DND-41 (cell line): ENCODE results near the gene AREL1.

Experiments
- ATAC-seq: fragments of 200-7000 bp; cut with Tn5 transposase; 3 replicates; pipeline ENCODE4 v1.9.1; 2021; ENCODE audit warnings: low read depth; ENCODE audit not compliant: insufficient read depth
- DNase-seq: peaks from one replicate; pipeline ENCODE4 v3.0.0-alpha.2; 2020
- H2AFZ ChIP-seq: 2 replicates; pipeline ENCODE4 v1.6.0; 2012; ENCODE audit warnings: low read depth, low read length
- H3K27ac ChIP-seq: 2 replicates; pipeline ENCODE4 v1.5.1; 2012; ENCODE audit warnings: low read length, inconsistent platforms
- H3K27me3 ChIP-seq: fragments of 200-600 bp; sonication (generic); 2 replicates; pipeline ENCODE4 v1.6.0; 2012; ENCODE audit warnings: low read length, mild to moderate bottlenecking, inconsistent platforms; ENCODE audit not compliant: insufficient read depth, poor library complexity
- H3K36me3 ChIP-seq: 2 replicates; pipeline ENCODE4 v1.5.1; 2012; ENCODE audit warnings: low read length, inconsistent platforms; ENCODE audit not compliant: insufficient read depth
- H3K4me1 ChIP-seq: 2 replicates; pipeline ENCODE4 v1.5.1; 2012; ENCODE audit warnings: mild to moderate bottlenecking, low read length; ENCODE audit not compliant: insufficient read depth
- H3K4me2 ChIP-seq: 2 replicates; pipeline ENCODE4 v1.6.0; 2012; ENCODE audit warnings: mild to moderate bottlenecking, moderate library complexity, low read length, inconsistent platforms; ENCODE audit not compliant: insufficient read depth
- H3K4me3 ChIP-seq, 2 experiments: fragments of 200-600 bp in 1 of 2; shearing (Covaris generic) in 1 of 2; 2 replicates each; pipeline ENCODE4 v1.5.1; 2012 to 2016; ENCODE audit warnings: inconsistent platforms in 2 of 2, low read length in 2 of 2, mild to moderate bottlenecking in 2 of 2, low read depth in 1 of 2, moderate library complexity in 1 of 2
- H3K79me2 ChIP-seq: 2 replicates; pipeline ENCODE4 v1.6.0; 2012; ENCODE audit warnings: low read length, inconsistent platforms; ENCODE audit not compliant: insufficient read depth
- H3K9ac ChIP-seq: 2 replicates; pipeline ENCODE4 v1.6.0; 2012; ENCODE audit warnings: low read depth, mild to moderate bottlenecking, inconsistent platforms, low read length, moderate library complexity
- H3K9me3 ChIP-seq: 2 replicates; pipeline ENCODE4 v1.5.1; 2012; ENCODE audit warnings: low read length, moderate library complexity, mild to moderate bottlenecking, inconsistent platforms; ENCODE audit not compliant: insufficient read depth, severe bottlenecking
- H4K20me1 ChIP-seq: 2 replicates; pipeline ENCODE4 v1.6.0; 2012; ENCODE audit warnings: low read length; ENCODE audit not compliant: insufficient read depth
- EZH2 ChIP-seq: IDR thresholded peaks from 3 replicates; pipeline ENCODE4 v1.6.1; 2012; ENCODE audit warnings: borderline replicate concordance, low read depth, mild to moderate bottlenecking, moderate library complexity, low read length, inconsistent platforms; ENCODE audit not compliant: severe bottlenecking
- TF ChIP-seq, protein P1 (sequence below): IDR thresholded peaks from 2 replicates; pipeline ENCODE4 v1.5.1; 2012; ENCODE audit warnings: borderline replicate concordance, low read length, moderate library complexity, mild to moderate bottlenecking; ENCODE audit not compliant: poor library complexity, severe bottlenecking; ENCODE audit errors: extremely low read depth

AREL1 gene

DNA sequence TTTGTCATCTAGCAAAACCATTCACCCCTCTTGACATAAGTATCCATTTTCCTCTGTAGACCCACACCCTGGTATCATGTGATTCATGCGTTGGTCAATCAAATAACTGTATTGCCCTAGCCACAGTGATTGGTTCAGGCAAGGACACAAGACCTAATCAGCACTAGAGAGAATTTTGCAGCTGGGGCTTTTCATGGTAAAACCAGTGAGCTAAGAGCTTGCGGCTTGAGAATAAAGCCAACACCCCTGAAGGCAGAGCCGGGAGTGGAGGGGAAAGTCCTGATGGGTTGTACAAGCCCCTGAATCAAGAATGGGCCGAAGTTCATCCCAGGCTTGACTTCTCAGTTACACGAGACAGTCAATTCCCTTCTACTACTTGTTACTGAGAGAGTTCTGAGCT is 67.6 kb downstream of the AREL1 start:
- Histone ChIP-seq H3K79me2 (no peaks in the 10 kb centered on the region), H3K4me1 (no peaks in the 10 kb centered on the region), H3K4me2 (no peak overlapping the region), H3K27ac (no peak overlapping the region), H3K9ac (no peak overlapping the region), H4K20me1 (no peaks in the 10 kb centered on the region), H3K36me3 (no peaks in the 10 kb centered on the region), H3K27me3 (peaks cover 2% of the 10 kb centered on the region), H3K9me3 (no peaks in the 10 kb centered on the region), H2AFZ (no peak overlapping the region), H3K4me3 (no peak overlapping the region)
- ATAC-seq (no peak), DNase-seq (no peak)
- TF ChIP-seq, protein P1, sequence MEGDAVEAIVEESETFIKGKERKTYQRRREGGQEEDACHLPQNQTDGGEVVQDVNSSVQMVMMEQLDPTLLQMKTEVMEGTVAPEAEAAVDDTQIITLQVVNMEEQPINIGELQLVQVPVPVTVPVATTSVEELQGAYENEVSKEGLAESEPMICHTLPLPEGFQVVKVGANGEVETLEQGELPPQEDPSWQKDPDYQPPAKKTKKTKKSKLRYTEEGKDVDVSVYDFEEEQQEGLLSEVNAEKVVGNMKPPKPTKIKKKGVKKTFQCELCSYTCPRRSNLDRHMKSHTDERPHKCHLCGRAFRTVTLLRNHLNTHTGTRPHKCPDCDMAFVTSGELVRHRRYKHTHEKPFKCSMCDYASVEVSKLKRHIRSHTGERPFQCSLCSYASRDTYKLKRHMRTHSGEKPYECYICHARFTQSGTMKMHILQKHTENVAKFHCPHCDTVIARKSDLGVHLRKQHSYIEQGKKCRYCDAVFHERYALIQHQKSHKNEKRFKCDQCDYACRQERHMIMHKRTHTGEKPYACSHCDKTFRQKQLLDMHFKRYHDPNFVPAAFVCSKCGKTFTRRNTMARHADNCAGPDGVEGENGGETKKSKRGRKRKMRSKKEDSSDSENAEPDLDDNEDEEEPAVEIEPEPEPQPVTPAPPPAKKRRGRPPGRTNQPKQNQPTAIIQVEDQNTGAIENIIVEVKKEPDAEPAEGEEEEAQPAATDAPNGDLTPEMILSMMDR = no peak
- no peak for TF ChIP-seq EZH2

DNA sequence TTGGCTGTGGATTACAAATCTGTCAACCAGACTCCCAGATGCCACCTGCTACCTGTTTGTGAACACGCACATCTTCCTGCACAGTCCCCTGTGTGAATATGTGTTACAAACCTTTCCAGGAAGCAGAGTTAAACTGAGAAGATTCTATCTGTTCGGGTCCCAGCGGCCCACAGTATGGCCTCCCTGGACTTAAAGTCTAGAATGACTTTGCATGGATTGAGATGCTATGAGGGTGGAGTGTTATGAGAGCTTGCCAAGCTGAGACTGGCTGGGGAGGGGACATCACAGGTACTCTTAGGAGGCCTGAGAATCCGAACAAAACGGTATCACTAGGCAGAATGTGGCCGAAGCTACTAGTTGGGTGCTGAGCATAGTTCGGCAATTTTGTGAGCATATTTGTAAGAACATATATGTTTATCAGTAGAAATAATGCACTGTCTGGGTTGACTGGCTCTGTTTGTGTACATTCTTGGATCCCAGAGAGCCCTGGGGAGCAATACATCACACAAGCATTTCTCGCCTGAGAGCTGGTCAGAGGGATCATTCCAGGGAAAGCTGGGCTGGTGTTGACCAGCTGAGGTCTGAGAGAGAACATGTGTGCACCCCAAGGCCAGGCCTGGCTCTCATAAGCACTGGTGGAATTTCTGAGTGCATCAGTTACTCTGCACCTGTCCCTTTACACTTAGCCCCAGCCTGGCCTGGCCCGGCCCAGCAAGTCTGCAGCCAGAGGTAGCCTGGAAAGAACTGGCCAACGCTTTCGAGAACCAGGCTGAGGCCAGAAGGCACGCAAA is 71.1 kb downstream of the AREL1 start:
- Histone ChIP-seq H3K4me2 (no peak overlapping the region), H4K20me1 (no peaks in the 10 kb centered on the region), H3K9ac (no peak overlapping the region), H3K79me2 (no peaks in the 10 kb centered on the region), H3K36me3 (no peaks in the 10 kb centered on the region), H3K27ac (no peak overlapping the region), H3K4me3 (no peak overlapping the region), H3K27me3 (peaks cover 2% of the 10 kb centered on the region), H2AFZ (no peak overlapping the region), H3K9me3 (no peaks in the 10 kb centered on the region), H3K4me1 (no peaks in the 10 kb centered on the region)
- DNase-seq = no peak
- ATAC-seq = no peak
- TF ChIP-seq, protein P1 = no peak
- TF ChIP-seq EZH2 = no peak

DNA sequence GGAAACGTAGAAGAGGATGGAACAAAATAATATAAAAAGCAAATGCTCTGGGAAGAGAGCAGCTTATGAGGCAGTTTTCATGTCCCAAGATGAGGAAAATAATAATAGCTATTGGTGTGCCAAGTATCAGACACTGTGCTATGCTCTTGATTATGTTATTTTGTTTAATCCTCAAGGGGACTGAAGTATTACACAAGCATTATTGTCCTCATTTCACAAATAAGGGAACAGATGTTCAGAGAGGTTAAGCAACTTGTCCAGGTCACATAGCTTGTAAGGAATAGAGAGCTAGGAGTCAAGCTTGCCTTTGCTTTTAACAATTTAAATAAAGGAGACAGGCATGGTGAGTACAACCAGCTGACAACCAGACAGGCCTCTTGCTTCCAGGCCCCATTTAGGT is 73.9 kb downstream of the AREL1 start:
- H3K9me3 ChIP-seq = no peaks in the 10 kb centered on the region
- no peaks in the 10 kb centered on the region for H3K79me2 ChIP-seq
- ATAC-seq = no peak
- TF ChIP-seq, protein P1 = no peak
- no peak for TF ChIP-seq EZH2
- H3K4me1 ChIP-seq = no peaks in the 10 kb centered on the region
- no peak overlapping the region for H3K27ac ChIP-seq
- H3K4me3 ChIP-seq = no peak overlapping the region
- H4K20me1 ChIP-seq = no peaks in the 10 kb centered on the region
- H3K9ac ChIP-seq = no peak overlapping the region
- no peak overlapping the region for H2AFZ ChIP-seq
- no peak overlapping the region for H3K4me2 ChIP-seq
- no peak for DNase-seq
- no peaks in the 10 kb centered on the region for H3K36me3 ChIP-seq
- H3K27me3 ChIP-seq = no peaks in the 10 kb centered on the region
